GM12891 (cell line): ENCODE measurements around the gene EEFSEC.

Experiments
- POLR2A ChIP-seq: IDR thresholded peaks from 2 replicates; pipeline ENCODE4 v1.6.1; 2011; ENCODE audit warnings: low read depth, low read length, control low read depth
- POLR2AphosphoS5 ChIP-seq: IDR thresholded peaks from 2 replicates; pipeline ENCODE4 v1.6.1; 2011; ENCODE audit warnings: low read depth, low read length, control low read depth
- TAF1 ChIP-seq: IDR thresholded peaks from 2 replicates; pipeline ENCODE4 v1.6.1; 2011; ENCODE audit warnings: low read depth, low read length, control low read depth

- TF ChIP-seq POLR2AphosphoS5 (no peak), POLR2A (no peak), TAF1 (no peak)
Measured at GRCh38 chr3:128280481-128281052, 127.3 kb downstream of the EEFSEC start.
